Activated gamma-delta T cell (primary cell): Measurements from ENCODE around the gene DAPK2.
A peak's percentile ranks its signal among the peaks of the same experiment; 100 is the strongest.
"Not testable (repeated sequence)": the region's sequence is repeated elsewhere in the genome, so short reads cannot be mapped to it uniquely, and the experiment has no call there.

Experiments used
- DNase-seq: peaks from one replicate; lab custom pipeline; 2025; lab: John Stamatoyannopoulos, UW
- total RNA-seq, 2 donors: gene quantifications; one replicate each; lab custom pipeline; 2026; lab: John Stamatoyannopoulos, UW

The DAPK2 gene
- 46.8 to 129 reads per million in 2 donors for total RNA-seq

DNA sequence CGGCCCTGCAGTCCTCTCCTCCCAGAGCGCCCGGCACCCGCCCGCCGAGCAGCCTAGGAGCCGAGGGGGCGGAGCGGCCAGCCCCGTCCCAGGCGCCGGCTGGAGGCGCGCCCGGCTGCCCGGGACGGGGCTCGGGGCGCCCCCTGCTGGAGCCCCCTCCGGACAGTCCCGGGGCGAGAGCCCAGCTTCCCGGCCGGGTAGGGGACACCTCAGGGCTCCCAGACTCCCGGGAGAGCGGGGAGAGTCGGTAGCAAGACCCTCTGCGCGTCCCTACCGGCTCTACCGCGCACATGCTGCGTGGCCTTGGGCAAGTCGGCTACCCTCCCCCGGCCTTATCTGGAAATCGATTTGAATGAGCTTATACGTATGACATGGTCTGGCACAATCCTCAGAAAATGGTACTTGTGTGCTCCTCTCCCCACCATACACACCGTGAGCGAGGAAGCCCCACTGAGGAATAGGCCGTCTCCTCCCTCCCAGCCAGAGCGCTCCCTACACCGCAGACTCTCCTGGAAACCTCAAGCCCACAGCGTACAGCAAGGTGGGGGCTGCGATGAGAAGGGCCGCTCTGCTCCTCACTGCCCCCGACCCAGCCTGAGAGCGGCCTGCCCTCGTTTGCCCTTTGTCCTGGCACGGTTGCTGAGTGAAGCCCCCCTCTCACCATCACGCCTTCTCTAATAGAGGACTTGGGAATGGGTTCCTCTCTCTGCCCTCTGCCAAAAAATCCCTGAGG lies at the start of gene DAPK2:
TSS of gene DAPK2 (minus strand) at position 65 of the 733 bp plus-strand sequence. CDS start 6,224 bp downstream, outside the sequence.
- DNase-seq = peak; percentile 50

DNA sequence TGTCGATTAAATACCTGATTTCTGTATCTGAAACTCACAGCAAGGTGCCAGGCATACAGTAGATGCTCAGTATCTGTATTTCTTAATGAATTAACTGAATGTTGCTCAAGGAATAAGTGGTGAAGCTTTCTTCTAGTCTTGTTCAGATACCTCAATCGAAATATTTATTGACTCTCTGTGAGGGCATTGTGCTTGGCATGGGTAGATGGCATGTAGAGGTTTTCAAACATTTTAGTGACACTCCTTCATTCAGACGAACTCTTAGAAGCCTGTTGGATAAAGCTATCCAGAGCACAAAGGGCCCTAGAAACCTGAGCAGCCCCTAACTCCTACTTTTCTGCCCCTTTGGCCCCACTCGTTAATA lies 49.1 kb upstream of the DAPK2 start:
- no peak for DNase-seq

DNA sequence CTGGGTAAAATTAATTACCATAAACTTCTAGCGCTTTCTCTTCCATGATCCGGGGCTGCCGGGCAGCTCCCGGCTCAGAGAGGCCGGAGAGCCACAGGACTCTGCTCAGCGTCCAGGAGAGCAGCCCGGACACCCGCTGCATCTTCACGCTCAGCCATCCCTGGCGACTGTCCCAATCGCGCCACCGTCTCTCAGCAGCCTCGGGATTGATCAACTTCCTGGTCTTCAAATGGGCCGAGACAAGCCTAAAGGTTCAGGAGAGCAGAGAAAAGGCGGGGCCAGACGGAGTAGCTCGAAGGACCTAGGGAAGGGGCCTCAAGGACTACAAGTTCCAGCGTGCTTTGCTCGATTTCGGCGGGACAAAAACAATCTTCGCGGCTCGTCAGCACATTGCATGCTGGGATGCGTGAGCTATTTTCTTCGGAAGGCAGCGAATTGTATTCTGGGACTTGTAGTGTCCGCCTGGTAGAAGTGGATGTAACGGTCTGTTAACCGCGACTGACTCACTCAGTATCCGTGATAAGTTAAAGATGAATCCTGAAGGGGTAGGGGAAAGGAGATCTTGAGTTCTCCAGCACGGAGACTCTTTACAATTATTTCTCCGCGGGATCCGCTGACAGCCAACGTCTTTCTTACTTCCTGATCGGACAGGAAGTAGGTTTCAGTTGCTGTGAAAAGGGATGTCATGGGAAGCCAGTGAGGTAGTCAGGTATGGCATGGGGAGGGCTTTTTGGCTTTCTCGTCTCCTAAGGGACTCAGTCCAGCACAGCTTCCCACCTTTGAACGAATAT lies 47.5 kb upstream of the DAPK2 start, which contains the start of gene CIAO2A:
TSS of gene CIAO2A (minus strand) at position 212 of the 791 bp plus-strand sequence. CDS start at position 142, 70 bp downstream.
- no peak for DNase-seq

DNA sequence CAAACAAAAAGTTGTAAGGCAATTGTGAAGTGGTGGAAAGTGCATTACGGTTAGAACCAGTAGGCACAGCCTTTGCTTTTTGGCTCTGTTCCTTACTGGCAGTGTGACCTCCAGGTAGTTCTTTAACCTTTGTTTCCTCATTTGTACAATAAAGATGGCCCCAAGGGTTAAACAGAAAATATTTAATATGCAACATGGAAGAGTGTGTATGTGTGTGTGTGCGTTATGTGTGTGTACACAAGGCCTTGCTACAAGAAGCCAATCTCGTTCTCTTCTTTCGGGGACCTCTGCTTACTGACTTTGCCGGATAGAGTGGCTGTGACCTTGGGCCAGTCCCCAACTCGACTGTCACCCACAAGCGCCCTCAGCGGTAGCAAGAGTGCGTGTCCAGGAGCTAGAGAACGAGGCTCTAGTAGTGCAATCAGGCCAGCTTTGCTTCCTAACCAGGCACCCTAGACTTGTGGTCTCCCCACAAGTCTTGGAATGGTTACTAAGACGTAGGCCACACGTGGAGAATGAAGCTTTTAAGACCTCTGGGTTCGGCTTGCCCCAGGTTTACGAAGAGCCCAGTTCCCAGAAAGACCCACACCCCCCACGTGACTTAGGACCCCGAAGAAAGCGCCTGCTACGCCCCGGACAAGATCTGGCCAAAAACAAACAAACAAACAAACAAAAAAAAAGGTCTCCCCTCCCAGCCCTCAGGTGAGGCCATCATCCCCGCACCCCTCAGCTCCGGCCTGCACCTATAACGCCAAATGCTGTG lies 46.8 kb upstream of the DAPK2 start:
- DNase-seq = no peak

DNA sequence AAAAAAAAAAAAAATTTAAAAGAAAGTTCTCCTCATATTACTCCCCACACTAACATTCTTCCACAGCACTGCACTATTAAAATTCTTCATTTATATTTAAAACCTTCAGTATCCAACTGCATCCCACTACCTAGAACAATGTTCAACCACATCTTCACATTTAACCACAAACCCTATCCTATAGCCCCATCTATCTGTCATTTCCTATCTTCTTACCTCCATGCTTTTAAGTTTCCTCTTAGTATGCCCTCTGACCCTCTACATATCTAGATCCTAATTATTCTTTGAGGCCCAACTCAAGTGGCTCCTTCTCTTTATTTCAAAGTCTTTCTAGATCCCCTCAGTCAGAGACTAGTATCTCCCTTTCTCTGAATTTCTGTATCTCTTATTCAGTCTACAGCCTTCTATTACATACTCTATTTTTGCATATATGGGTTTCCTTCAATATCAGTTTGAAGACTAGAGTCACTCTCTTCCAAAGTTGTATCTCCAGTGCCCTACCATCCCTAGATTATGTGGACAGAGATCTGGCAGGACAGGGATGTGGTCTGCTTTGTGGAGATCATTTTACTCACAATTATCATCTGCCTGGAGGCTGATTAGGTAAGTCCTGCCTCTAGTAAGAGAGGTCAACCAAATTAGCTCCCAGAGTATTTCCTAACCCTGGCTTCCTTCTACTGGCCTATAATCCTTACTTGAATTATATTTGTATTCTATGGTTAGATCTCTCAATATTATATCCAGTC lies 46.0 kb upstream of the DAPK2 start:
- DNase-seq = no peak

DNA sequence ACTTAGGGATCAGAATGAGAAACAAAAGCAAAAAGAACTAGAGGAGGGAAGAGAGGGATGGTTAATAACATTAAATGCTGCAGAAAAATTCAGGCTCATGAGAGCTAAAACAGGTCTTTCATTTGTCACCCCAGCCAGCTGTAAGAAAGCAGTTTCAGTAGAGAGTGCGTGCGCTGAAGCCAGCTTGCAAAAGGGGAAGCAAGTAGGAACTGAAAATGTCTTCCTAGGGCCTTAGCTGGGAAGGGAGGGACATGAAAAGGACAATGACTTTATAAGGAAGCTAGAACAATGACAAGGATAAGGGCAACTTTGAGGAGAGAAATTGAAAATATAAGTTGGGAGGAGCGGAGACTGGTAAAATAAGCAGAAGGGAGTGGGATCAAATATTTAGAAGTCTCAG lies 44.2 kb upstream of the DAPK2 start:
- DNase-seq = no peak

DNA sequence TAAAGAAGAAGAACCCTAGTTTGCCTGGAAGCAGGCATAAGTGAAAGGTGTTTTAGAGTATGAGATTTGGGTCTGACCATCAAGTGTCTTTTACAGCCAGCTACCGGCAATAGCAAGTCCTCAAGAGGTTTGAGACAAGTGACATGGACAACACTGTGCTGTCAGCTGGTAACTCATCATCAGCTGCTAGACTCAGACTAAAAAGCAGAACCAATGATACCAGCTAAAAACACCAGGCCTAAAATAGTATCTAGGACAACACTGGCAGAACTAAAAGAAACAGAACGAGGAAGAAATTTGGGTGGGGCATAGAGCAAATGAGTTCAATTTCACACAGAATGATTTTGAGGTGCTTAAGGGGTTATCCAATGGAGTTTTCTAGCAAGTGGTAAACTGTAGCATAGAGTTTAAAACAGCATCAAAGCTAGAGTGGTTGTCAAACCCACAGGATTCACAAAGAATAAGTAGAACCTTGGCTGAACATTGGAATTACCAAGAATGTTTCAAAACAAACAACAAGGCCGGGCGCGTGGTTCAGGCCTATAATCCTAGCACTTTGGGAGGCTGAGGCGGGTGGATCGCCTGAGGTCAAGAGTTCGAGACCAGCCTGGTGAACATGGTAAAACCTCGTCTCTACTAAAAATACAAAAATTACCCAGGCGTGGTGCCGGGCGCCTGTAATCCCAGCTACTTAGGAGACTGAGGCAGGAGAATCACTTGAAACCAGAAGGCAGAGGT lies 43.4 kb upstream of the DAPK2 start:
- no peak for DNase-seq

DNA sequence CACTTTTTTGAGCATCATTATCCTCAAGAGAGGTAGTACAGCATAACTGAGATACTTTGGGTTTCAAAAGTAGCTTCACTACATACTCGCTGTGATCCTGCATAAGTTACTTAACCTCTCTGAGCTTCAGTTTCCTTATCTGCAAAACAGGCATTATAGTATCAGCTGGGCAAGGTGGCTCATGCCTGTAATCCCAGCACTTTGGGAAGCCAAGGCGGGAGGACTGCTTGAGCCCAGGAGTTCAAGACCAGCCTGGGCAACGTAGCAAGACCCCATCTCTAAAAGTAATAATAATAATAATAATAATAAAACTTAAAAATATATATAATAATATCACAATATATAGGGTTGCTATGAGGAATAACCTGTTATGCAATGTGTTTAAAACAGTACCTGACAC lies 36.5 kb upstream of the DAPK2 start:
- DNase-seq = no peak

DNA sequence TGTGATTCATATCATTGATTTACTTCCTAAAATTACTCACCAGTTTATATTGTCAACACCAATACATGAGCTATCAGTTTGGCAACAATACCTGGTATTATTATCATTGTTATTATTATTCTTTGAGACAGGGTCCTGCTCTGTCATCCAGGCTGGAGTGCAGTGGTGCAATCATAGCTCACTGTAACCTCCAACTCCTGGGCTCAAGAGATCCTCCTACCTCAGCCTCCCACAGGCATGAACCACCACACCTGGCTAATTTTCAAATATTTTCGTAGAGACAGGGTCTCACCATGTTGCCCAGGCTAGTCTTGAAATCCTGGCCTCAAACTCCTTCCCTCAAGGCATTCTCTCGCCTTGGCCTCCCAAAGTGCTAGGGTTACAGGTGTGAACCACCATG lies 27.2 kb upstream of the DAPK2 start:
- not testable (repeated sequence) for DNase-seq

DNA sequence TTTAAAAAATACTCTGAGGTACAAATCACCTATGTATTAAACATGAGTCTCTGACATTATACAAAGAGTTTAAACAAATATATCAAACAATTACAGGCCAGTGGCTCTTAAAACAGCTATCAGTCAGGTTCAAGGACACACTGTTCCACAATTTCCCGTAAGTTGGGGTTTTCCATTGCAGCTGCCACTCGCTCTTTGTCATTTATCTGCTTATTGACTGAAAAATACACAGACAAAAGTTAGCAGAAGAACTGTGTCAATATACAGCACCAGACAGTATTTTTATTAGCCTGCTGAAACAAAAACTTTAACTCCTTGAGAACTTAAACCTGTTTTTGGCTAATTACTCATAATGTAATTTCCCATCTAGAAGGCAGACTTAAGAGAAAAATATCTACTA lies 26.5 kb upstream of the DAPK2 start:
- no peak for DNase-seq

DNA sequence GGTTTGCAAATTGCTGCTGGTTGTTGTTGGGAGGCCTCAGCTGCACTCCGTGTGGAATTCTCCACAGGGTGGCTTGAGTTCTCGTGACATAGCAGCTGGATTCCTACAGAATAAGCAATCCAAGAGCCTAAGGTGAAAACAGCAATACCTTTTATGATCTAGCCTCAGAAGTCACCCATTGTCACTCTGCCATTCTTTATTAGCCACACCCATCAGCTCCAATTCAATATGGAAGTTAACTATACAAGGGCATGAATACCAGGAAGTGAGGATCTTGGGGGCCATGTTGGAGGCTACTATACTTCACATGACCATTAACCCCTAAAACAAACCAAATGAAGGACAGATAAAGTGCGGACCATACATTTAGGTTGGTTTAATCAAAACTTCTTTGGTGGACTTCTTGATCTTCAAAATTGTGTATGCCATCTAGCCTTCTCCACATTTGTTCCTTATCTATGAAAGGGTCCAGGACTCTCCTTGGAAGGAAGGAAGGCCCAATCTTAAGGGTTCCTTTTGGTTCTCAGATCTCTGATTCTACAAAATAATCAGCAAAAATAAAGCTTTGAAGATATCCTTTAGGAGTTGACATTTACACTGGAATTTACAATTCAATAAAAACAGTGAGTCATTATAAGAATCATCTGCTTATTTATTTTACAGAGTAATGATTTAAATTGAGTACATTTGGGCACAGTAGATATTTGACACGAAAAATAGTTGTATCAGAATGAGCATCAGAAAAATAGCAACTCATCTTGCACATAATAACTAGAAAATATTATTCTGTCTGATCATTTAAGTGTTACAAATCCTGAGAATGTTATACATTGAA lies 25.9 kb upstream of the DAPK2 start:
- no peak for DNase-seq

DNA sequence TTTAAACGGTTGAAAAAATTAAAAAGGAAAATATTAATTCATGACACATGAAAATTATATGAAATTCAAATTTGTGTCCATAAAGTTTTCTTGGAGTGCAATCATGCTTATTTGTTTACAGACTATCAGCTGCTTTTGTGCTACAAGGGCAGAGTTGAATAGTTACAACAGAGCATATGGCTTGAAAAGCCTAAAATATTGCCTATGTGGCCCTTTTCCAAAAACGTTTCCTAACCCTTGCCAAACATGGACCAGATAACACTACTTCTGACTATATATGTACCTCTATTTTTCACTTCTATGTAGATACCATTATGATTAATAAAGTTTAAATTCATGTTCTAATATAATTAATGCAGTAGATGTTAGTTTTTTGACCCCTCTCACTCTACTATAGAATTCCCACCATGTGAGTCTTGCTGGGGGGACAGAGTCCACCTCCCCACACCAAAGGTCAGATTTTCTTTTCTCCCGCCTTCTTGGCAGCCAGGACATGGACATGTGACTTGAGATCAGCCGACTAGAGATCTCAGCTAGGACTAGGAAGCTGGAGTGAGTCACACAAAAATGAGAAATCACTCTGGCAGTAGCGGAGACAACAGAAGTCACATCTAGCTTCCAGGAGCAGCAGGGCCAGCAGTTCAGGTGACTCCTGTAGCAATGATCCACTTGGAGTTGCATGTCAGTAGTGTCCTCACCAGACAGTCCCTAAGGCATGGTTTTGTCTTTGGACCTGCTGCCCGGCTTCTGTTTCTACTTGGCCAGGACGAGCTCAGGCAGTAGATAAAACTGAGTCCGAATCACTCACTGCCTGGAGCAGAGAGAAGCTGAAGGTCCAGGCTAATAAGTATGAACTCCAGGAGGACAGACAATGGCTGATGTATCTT lies 24.9 kb upstream of the DAPK2 start:
- DNase-seq = no peak

DNA sequence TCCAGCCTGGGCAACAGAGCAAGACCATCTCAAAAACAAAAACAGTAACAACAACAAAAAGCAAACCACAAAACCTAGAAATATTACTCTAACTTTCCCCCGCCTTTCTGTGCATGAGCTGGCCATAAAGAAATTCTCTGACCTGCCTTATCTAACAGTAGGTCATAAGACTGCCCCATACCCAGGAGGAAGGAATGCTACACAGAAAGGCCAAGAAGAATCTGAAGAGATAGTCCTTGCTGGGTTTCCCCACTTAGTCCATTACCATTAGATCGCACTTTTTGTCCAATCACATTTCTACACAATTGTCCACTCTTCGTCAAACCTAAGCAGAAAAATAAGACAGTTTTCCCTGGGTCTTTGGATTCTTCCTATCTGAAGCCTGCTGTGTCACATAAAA lies 23.8 kb upstream of the DAPK2 start:
- DNase-seq = no peak

DNA sequence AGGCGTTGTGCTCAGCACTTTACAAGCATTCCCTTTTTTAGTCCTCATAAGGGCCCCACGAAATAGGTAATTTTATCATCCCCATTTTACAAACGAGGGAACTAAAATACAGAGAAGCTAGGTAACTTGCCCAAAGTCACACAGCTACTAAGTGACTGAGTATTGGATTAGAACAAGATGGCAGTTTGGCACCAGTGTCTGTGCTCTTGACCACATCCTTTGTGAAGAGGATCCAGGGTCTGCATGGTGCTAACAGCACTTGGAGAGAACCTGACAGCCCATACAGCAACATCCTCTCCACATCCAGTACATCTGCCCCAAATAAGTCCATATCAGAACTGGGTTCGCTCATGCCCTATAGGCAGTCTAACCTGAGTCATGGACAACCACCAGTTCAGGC lies 21.8 kb upstream of the DAPK2 start:
- DNase-seq = no peak

DNA sequence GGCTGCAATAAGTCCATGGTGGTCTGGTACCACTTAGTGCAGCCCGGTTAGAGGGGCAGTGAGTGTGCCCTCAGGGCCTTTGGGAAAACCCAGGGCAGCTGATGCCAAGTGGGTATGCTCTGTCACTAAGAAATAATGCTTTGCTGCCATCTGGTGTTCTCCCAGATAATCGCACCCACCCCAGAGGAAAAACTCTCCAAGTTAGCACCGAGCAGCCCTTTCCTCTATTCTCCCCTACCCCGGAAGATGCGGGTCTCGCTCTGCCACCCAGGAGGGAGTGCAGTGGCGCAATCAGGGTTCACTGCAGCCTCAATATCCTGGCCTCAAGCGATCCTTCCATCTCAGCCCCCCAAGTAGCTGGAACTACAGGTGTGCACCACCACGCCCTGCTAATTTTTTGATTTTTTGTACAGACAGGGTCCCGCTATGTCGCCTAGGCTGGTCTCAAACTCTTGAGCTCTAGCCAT lies 21.3 kb upstream of the DAPK2 start:
- no peak for DNase-seq

DNA sequence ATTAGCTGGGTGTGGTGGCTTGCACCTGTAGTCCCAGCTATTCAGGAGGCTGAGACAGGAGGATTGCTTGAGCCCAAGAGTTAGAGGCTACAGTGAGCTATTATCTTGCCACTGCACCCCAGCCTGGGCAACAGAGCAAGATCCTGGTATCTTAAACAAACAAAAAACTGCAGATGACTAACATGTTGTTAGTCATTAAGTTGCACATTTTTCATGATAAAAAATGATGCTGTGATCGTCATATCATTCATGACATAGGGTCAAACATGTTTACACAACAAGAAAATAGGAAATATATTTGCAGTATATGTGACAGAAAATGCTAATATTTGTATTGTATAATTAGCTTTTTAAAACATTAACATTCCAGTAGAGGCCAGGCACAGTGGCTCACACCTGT lies 20.2 kb upstream of the DAPK2 start:
- DNase-seq = no peak

DNA sequence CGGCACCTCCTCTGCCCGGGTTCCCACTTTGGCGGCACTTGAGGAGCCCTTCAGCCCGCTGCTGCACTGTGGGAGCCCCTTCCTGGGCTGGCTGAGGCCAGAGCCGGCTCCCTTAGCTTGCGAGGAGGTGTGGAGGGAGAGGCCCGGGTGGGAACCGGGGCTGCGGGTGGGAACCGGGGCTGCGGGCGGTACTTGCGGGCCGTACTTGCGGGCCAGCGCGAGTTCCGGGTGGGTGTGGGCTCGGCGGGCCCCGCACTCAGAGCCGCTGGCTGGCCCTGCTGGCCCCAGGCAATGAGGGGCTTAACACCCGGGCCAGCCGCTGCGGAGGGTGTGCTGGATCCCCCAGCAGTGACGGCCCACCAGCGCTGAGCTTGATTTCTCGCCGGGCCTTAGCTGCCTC lies 14.4 kb upstream of the DAPK2 start:
- peak; percentile 10 for DNase-seq

DNA sequence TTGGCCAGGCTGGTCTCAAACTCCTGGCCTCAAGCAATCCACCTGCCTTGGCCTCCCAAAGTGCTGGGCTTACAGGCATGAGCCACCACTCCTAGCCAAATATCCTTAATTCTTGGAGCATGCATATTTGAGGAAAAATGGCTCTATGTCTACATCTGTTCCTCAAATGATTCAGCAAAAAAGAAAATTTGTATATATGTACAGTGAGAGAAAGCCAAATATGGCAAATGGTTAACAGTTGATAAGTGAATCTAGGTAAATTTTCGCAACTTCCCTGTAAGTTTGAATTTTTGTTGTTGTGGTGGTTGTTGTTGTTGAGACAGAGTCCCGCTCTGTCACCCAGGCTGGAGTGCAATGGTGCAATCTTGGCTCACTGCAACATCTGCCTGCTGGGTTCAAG lies 12.8 kb upstream of the DAPK2 start:
- not testable (repeated sequence) for DNase-seq

DNA sequence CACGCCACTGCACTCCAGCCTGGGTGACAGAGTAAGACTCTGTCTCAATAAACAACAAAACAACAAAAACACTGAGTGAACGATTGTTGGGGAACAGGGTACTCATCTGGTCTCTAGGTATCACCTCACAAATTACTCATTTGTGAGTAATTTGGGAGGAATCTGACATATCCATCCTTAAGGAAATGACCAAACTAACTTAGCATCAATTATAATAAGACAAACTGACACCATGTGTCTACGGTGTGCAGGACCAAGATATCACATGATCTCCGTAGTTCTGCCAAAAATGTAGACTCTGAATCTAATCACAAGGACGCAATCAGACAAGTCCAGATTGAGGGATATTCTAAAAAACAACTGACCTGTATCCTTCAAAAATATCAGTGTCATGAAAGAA lies 12.0 kb upstream of the DAPK2 start:
- DNase-seq = no peak
